Epithelial cell of prostate (primary cell): Measurements from ENCODE around the gene NEIL3.

Source experiments
- DNase-seq: peaks from one replicate; pipeline ENCODE4 v3.0.0-alpha.2; 2011; ENCODE audit warnings: low read depth, low spot score
- H3K27ac ChIP-seq: fragments of 450-650 bp; 2 replicates; pipeline ENCODE4 v1.5.1; 2017; ENCODE audit warnings: mild to moderate bottlenecking

Gene NEIL3

GRCh38 chr4:177404342-177404741 lies 94.7 kb downstream of the NEIL3 start:
- no peak for DNase-seq
- H3K27ac ChIP-seq, result no peak overlapping the region

GRCh38 chr4:177404986-177405385 lies 95.3 kb downstream of the NEIL3 start:
- H3K27ac ChIP-seq, result no peak overlapping the region
- DNase-seq, result no peak

GRCh38 chr4:177405508-177405907 lies 95.8 kb downstream of the NEIL3 start:
- DNase-seq, result no peak
- H3K27ac ChIP-seq, result no peak overlapping the region

- no peak overlapping the region for H3K27ac ChIP-seq
- no peak for DNase-seq
Observed at GRCh38 chr4:177408023-177408422, 98.3 kb downstream of the NEIL3 start.

GRCh38 chr4:177410566-177410965 lies 100.9 kb downstream of the NEIL3 start:
- no peak for DNase-seq
- no peak overlapping the region for H3K27ac ChIP-seq

DNA sequence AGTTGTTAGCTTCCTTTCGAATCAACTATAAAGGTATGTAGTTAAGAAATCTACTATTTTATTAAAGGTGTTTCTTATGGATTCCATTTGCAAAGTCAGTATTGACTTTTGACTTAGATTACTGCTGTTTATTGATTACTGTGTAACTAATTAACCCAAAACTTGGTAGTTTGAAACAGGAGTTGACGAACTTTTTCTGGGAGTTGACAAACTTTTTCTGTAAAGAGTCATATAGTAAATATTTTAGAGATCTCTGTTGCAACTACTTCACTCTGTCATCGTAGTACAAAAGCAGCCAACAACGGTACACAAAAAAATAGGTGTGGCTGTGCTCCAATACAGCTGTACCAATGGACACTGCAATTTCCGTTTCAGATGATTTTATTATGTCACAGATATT lies 102.3 kb downstream of the NEIL3 start:
- no peak overlapping the region for H3K27ac ChIP-seq
- DNase-seq, result no peak
